Measurements from ENCODE around the gene MFAP4. TPM values are rescaled to one million over a fixed set of nuclear protein-coding genes. Genes with fewer than 3 reads are reported as not detected.

MFAP4 gene
- total RNA-seq, 1 donor: 3.6 TPM

DNA sequence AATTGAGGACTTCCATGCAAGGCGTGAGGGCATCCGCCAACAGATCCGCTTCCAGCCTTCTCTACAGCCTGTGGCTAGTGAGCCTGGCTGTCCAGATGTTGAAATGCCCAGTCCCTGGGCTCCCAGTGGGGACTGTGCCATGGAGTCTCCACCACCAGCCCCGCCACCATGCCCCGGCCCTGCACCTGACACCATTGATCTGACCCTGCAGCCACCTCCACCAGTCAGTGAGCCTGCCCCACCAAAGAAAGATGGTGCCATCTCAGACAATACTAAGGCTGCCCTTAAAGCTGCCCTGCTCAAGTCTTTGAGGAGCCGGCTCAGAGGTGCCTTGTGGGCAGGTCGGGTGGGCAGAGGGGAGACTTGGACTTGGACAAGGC is 5.6 kb downstream of the MFAP4 start:
- Histone ChIP-seq H3K27ac (ENCODE audit: low read depth, low read length) (no peak overlapping the region), H3K27me3 (ENCODE audit: insufficient read depth, low read length) (no peaks in the 10 kb centered on the region), H3K4me1 (ENCODE audit: insufficient read depth, low read length) (peaks cover 25% of the 10 kb centered on the region), H3K9me3 (ENCODE audit: low read depth, low read length) (no peaks in the 10 kb centered on the region), H3K79me2 (ENCODE audit: insufficient read depth, low read length) (peaks cover 38% of the 10 kb centered on the region), H2AFZ (ENCODE audit: low read length) (no peak overlapping the region), H3K4me2 (ENCODE audit: insufficient read depth, low read length) (no peak overlapping the region), H3K36me3 (ENCODE audit: insufficient read depth, low read length) (peaks cover 66% of the 10 kb centered on the region), H3K4me3 (ENCODE audit: insufficient read depth, low read length) (no peak overlapping the region), H4K20me1 (ENCODE audit: insufficient read depth, low read length) (peaks cover 19% of the 10 kb centered on the region)
- DNase-seq (ENCODE audit: insufficient read length, low spot score, missing footprints): no peak
- TF ChIP-seq, protein P1, sequence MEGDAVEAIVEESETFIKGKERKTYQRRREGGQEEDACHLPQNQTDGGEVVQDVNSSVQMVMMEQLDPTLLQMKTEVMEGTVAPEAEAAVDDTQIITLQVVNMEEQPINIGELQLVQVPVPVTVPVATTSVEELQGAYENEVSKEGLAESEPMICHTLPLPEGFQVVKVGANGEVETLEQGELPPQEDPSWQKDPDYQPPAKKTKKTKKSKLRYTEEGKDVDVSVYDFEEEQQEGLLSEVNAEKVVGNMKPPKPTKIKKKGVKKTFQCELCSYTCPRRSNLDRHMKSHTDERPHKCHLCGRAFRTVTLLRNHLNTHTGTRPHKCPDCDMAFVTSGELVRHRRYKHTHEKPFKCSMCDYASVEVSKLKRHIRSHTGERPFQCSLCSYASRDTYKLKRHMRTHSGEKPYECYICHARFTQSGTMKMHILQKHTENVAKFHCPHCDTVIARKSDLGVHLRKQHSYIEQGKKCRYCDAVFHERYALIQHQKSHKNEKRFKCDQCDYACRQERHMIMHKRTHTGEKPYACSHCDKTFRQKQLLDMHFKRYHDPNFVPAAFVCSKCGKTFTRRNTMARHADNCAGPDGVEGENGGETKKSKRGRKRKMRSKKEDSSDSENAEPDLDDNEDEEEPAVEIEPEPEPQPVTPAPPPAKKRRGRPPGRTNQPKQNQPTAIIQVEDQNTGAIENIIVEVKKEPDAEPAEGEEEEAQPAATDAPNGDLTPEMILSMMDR (IDR thresholded peaks at IDR 0.05; ENCODE audit: extremely low read depth, low read depth, low read length): no peak

DNA sequence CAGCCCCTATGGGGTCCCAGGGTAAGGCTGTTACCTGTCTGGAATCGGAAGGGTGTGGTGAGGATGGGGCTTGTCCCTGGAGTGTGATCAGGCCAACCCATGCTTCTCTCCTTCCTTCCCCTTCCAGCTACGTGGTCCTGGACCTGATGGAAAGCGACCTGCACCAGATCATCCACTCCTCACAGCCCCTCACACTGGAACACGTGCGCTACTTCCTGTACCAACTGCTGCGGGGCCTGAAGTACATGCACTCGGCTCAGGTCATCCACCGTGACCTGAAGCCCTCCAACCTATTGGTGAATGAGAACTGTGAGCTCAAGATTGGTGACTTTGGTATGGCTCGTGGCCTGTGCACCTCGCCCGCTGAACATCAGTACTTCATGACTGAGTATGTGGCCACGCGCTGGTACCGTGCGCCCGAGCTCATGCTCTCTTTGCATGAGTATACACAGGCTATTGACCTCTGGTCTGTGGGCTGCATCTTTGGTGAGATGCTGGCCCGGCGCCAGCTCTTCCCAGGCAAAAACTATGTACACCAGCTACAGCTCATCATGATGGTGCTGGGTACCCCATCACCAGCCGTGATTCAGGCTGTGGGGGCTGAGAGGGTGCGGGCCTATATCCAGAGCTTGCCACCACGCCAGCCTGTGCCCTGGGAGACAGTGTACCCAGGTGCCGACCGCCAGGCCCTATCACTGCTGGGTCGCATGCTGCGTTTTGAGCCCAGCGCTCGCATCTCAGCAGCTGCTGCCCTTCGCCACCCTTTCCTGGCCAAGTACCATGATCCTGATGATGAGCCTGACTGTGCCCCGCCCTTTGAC is 6.3 kb downstream of the MFAP4 start:
- Histone ChIP-seq H3K9me3 (ENCODE audit: low read depth, low read length) (no peaks in the 10 kb centered on the region), H3K36me3 (ENCODE audit: insufficient read depth, low read length) (peaks cover 63% of the 10 kb centered on the region), H3K4me2 (ENCODE audit: insufficient read depth, low read length) (no peak overlapping the region)

DNA sequence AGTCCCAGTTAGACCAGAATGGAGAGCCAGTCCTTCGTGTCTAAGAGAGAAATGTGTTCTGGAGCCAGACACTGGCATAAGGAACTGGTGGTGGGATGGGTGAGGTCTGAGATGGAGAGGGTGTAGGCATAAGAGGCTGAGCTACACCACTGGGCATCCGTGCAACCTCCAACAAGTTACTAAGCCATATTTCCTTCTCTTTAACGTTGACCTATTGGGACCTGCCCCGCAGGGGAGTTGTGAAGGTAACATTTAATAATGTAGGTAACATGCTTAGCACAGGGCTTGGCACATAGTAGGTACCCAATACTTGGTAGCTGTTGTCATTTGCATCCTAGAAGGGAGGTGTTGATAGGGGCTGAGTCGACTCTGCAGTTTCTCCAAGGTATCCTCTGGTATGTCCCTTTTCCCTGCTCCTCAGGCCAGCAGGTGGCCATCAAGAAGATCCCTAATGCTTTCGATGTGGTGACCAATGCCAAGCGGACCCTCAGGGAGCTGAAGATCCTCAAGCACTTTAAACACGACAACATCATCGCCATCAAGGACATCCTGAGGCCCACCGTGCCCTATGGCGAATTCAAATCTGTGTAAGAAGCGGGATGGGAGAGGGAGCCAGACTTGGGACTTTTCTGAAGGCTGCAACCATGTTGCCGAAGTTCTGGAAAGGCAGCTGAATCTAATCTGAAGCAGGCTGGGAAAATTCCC is 7.5 kb downstream of the MFAP4 start:
- peaks cover 45% of the 10 kb centered on the region for H3K79me2 ChIP-seq (ENCODE audit: insufficient read depth, low read length)
- H4K20me1 ChIP-seq (ENCODE audit: insufficient read depth, low read length): peaks cover 15% of the 10 kb centered on the region
- H2AFZ ChIP-seq (ENCODE audit: low read length): no peak overlapping the region
- TF ChIP-seq, protein P1 (IDR thresholded peaks at IDR 0.05; ENCODE audit: extremely low read depth, low read depth, low read length): no peak
- peak overlapping the region; percentile 46 for H3K27ac ChIP-seq (ENCODE audit: low read depth, low read length)
- peaks cover 52% of the 10 kb centered on the region for H3K36me3 ChIP-seq (ENCODE audit: insufficient read depth, low read length)
- H3K4me2 ChIP-seq (ENCODE audit: insufficient read depth, low read length): peak overlapping the region; percentile 94
- H3K9me3 ChIP-seq (ENCODE audit: low read depth, low read length): no peaks in the 10 kb centered on the region
- H3K4me1 ChIP-seq (ENCODE audit: insufficient read depth, low read length): peaks cover 16% of the 10 kb centered on the region
- peak overlapping the region; percentile 96 for H3K4me3 ChIP-seq (ENCODE audit: insufficient read depth, low read length)
- no peaks in the 10 kb centered on the region for H3K27me3 ChIP-seq (ENCODE audit: insufficient read depth, low read length)
- DNase-seq (ENCODE audit: insufficient read length, low spot score, missing footprints): no peak

More for the DNA sequence above, 6.3 kb downstream of the MFAP4 start:
- Histone ChIP-seq H2AFZ (ENCODE audit: low read length) (no peak overlapping the region), H3K27ac (ENCODE audit: low read depth, low read length) (no peak overlapping the region), H4K20me1 (ENCODE audit: insufficient read depth, low read length) (peaks cover 19% of the 10 kb centered on the region), H3K79me2 (ENCODE audit: insufficient read depth, low read length) (peaks cover 43% of the 10 kb centered on the region), H3K4me3 (ENCODE audit: insufficient read depth, low read length) (no peak overlapping the region), H3K27me3 (ENCODE audit: insufficient read depth, low read length) (no peaks in the 10 kb centered on the region), H3K4me1 (ENCODE audit: insufficient read depth, low read length) (peaks cover 21% of the 10 kb centered on the region)
- TF ChIP-seq, protein P1 (IDR thresholded peaks at IDR 0.05; ENCODE audit: extremely low read depth, low read depth, low read length): no peak
- peak; percentile 53 for DNase-seq (ENCODE audit: insufficient read length, low spot score, missing footprints)
